DOHH2 (cell line): ENCODE measurements around the gene EPS8L2.
A peak's percentile ranks its signal among the peaks of the same experiment; 100 is the strongest.

Source experiments
- H3F3A ChIP-seq: fragments of 200-600 bp; sonication (generic), shearing (Covaris generic); 2 replicates; pipeline ENCODE4 v1.6.0; 2016; ENCODE audit warnings: antibody characterized with exemption, mild to moderate bottlenecking; ENCODE audit not compliant: control insufficient read depth, insufficient read depth
- H3K27ac ChIP-seq: fragments of 200-600 bp; sonication (generic); 2 replicates; pipeline ENCODE4 v1.5.1; 2014; ENCODE audit warnings: low read depth, mild to moderate bottlenecking, low read length, moderate library complexity
- H3K27me3 ChIP-seq: fragments of 200-600 bp; sonication (generic); 2 replicates; pipeline ENCODE4 v1.6.1; 2014; ENCODE audit warnings: mild to moderate bottlenecking, low read length, mixed read lengths; ENCODE audit not compliant: control insufficient read depth
- H3K36me3 ChIP-seq: fragments of 200-600 bp; sonication (generic); 2 replicates; pipeline ENCODE4 v1.6.1; 2014; ENCODE audit warnings: mild to moderate bottlenecking, low read length, moderate library complexity, mixed read lengths; ENCODE audit not compliant: control insufficient read depth
- H3K4me1 ChIP-seq: fragments of 200-600 bp; sonication (generic); 2 replicates; pipeline ENCODE4 v1.6.1; 2014; ENCODE audit warnings: mild to moderate bottlenecking, low read length, mixed read lengths; ENCODE audit not compliant: control insufficient read depth
- H3K4me2 ChIP-seq: fragments of 200-600 bp; sonication (generic); 2 replicates; pipeline ENCODE4 v1.6.0; 2014; ENCODE audit warnings: mild to moderate bottlenecking, low read length, moderate library complexity
- H3K4me3 ChIP-seq: fragments of 200-600 bp; sonication (generic); 2 replicates; pipeline ENCODE4 v1.5.1; 2014; ENCODE audit warnings: mild to moderate bottlenecking, low read length, mixed read lengths
- H3K79me2 ChIP-seq: fragments of 200-600 bp; sonication (generic); 2 replicates; pipeline ENCODE4 v1.6.1; 2014; ENCODE audit warnings: mild to moderate bottlenecking, low read length, mixed read lengths; ENCODE audit not compliant: control insufficient read depth
- H3K9me2 ChIP-seq: fragments of 200-600 bp; sonication (generic); replicated peaks from 2 replicates; pipeline ENCODE4 v1.6.1; 2014; ENCODE audit warnings: mild to moderate bottlenecking, low read length, mixed read lengths; ENCODE audit not compliant: control insufficient read depth
- H3K9me3 ChIP-seq: fragments of 200-600 bp; sonication (generic); 2 replicates; pipeline ENCODE4 v1.6.1; 2014; ENCODE audit warnings: antibody characterized with exemption, low read length, mixed read lengths; ENCODE audit not compliant: control insufficient read depth, insufficient read depth
- H4K20me1 ChIP-seq: fragments of 200-600 bp; sonication (generic); 2 replicates; pipeline ENCODE4 v1.6.0; 2014; ENCODE audit warnings: low read depth, mild to moderate bottlenecking, antibody characterized with exemption, low read length, moderate library complexity; ENCODE audit not compliant: control insufficient read depth, insufficient read depth
- CTCF ChIP-seq: fragments of 200-600 bp; sonication (generic); IDR thresholded peaks from one replicate; pipeline ENCODE4 v1.5.1; 2014; ENCODE audit warnings: antibody characterized with exemption, mild to moderate bottlenecking, low read depth, low read length; ENCODE audit not compliant: poor library complexity, severe bottlenecking
- EZH2phosphoT487 ChIP-seq: fragments of 200-600 bp; sonication (generic); IDR thresholded peaks from 2 replicates; pipeline ENCODE4 v1.6.1; 2017; ENCODE audit warnings: borderline replicate concordance, mild to moderate bottlenecking, antibody characterized with exemption, low read length, moderate library complexity, mixed read lengths

EPS8L2 gene

GRCh38 chr11:691710-692590 is 14.1 kb upstream of the EPS8L2 start:
- TF ChIP-seq CTCF, result no peak
- no peak for TF ChIP-seq EZH2phosphoT487
- Histone ChIP-seq H3K4me2 (no peak overlapping the region), H3K36me3 (peaks cover 7% of the 10 kb centered on the region; the same call in 1 of the 2 replicates), H3K27ac (no peak overlapping the region), H3K4me1 (peaks cover 19% of the 10 kb centered on the region), H3F3A (no peaks in the 10 kb centered on the region), H3K79me2 (peaks cover 53% of the 10 kb centered on the region), H3K27me3 (no peaks in the 10 kb centered on the region), H3K9me2 (no peaks in the 10 kb centered on the region), H3K9me3 (no peaks in the 10 kb centered on the region), H4K20me1 (no peaks in the 10 kb centered on the region), H3K4me3 (no peak overlapping the region)

GRCh38 chr11:692824-693414 is 13.1 kb upstream of the EPS8L2 start:
- H3K79me2 ChIP-seq, result peaks cover 62% of the 10 kb centered on the region
- peaks cover 28% of the 10 kb centered on the region for H3K4me1 ChIP-seq
- H3K27me3 ChIP-seq, result no peaks in the 10 kb centered on the region
- H3K27ac ChIP-seq, result no peak overlapping the region
- peak overlapping the region; percentile 81 for H3K4me2 ChIP-seq
- TF ChIP-seq EZH2phosphoT487 (no peak), CTCF (no peak)
- H3K9me3 ChIP-seq, result no peaks in the 10 kb centered on the region
- no peaks in the 10 kb centered on the region for H4K20me1 ChIP-seq
- H3F3A ChIP-seq, result peaks cover 4% of the 10 kb centered on the region; the same call in 1 of the 2 replicates
- H3K4me3 ChIP-seq, result peak overlapping the region; percentile 67
- H3K9me2 ChIP-seq, result no peaks in the 10 kb centered on the region
- H3K36me3 ChIP-seq, result peaks cover 7% of the 10 kb centered on the region; the same call in 1 of the 2 replicates

- H3K27me3 ChIP-seq, result no peaks in the 10 kb centered on the region
- peak overlapping the region; percentile 67 for H3K4me3 ChIP-seq
- H3K4me2 ChIP-seq, result peak overlapping the region; percentile 81
- H3K79me2 ChIP-seq, result peaks cover 64% of the 10 kb centered on the region
- H3K4me1 ChIP-seq, result peaks cover 30% of the 10 kb centered on the region
- H3K27ac ChIP-seq, result no peak overlapping the region
- peaks cover 4% of the 10 kb centered on the region; the same call in 1 of the 2 replicates for H3K36me3 ChIP-seq
- no peaks in the 10 kb centered on the region for H4K20me1 ChIP-seq
- no peaks in the 10 kb centered on the region for H3K9me3 ChIP-seq
- H3K9me2 ChIP-seq, result no peaks in the 10 kb centered on the region
- peaks cover 4% of the 10 kb centered on the region; the same call in 1 of the 2 replicates for H3F3A ChIP-seq
- no peak for TF ChIP-seq EZH2phosphoT487
- no peak for TF ChIP-seq CTCF
These were observed 12.6 kb upstream of the EPS8L2 start for GRCh38 chr11:693415-693831.
